ENCODE results near the gene STH.
"Not testable (repeated sequence)": the region's sequence is repeated elsewhere in the genome, so short reads cannot be mapped to it uniquely, and the experiment has no call there.

DNA sequence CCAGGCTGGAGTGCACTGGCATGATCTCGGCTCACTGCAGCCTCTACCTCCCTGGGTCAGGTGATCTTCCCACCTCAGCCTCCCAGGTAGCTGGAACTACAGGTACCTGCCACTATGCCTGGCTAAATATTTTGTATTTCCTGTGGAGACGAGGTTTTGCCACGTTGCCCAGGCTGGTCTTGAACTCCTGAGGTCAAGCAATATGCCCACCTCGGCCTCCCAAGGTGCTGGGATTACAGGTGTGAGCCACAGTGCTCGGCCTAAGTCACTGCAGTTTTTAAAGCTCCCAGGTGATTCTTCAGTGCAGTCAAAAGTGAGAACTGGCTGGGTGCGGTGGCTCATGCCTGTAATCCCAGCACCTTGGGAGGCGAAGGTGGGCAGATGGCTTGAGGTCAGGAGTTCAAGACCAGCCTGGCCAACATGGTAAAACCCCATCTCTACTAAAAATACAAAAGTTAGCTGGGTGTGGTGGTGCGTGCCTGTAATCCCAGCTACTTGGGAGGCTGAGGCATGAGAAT lies 20.4 kb downstream of the STH start:
- TF ChIP-seq, protein P1, sequence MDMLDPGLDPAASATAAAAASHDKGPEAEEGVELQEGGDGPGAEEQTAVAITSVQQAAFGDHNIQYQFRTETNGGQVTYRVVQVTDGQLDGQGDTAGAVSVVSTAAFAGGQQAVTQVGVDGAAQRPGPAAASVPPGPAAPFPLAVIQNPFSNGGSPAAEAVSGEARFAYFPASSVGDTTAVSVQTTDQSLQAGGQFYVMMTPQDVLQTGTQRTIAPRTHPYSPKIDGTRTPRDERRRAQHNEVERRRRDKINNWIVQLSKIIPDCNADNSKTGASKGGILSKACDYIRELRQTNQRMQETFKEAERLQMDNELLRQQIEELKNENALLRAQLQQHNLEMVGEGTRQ (IDR thresholded peaks at IDR 0.05; ENCODE audit: low read depth, low read length): not testable (repeated sequence)
- TF ChIP-seq, protein P2, sequence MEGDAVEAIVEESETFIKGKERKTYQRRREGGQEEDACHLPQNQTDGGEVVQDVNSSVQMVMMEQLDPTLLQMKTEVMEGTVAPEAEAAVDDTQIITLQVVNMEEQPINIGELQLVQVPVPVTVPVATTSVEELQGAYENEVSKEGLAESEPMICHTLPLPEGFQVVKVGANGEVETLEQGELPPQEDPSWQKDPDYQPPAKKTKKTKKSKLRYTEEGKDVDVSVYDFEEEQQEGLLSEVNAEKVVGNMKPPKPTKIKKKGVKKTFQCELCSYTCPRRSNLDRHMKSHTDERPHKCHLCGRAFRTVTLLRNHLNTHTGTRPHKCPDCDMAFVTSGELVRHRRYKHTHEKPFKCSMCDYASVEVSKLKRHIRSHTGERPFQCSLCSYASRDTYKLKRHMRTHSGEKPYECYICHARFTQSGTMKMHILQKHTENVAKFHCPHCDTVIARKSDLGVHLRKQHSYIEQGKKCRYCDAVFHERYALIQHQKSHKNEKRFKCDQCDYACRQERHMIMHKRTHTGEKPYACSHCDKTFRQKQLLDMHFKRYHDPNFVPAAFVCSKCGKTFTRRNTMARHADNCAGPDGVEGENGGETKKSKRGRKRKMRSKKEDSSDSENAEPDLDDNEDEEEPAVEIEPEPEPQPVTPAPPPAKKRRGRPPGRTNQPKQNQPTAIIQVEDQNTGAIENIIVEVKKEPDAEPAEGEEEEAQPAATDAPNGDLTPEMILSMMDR (conservative IDR thresholded peaks at IDR 0.05; ENCODE audit: low read depth, low read length): not testable (repeated sequence)
- not testable (repeated sequence) for TF ChIP-seq POLR2A (IDR thresholded peaks at IDR 0.05; ENCODE audit: low read depth, low read length); RAD21 (IDR thresholded peaks at IDR 0.05; ENCODE audit: low read length); MXI1 (IDR thresholded peaks at IDR 0.05; ENCODE audit: borderline replicate concordance, low read depth, low read length)

Data from IMR-90 (cell line).